Right lobe of liver (tissue), 6 donors: ENCODE data around the gene AKR1B15. TPM values are rescaled to one million over a fixed set of nuclear protein-coding genes. Genes with fewer than 3 reads are reported as not detected.

ENCODE experiments used
- ATAC-seq, 4 donors: fragments of 200-7000 bp; cut with Tn5 transposase; one replicate each; pipeline ENCODE4 v1.9.1; 2020; ENCODE audit warnings: mild to moderate bottlenecking in 4 of 4, moderate library complexity in 4 of 4
- DNase-seq, 3 donors: peaks; one replicate each; pipeline ENCODE4 v3.0.0-alpha.2; 2020
- H3K27ac ChIP-seq, 3 donors: fragments of 200-600 bp; one replicate each; pipeline ENCODE4 v1.8.0; 2022
- H3K27me3 ChIP-seq, 2 donors: fragments of 200-600 bp; one replicate each; pipeline ENCODE4 v1.8.0; 2022
- H3K36me3 ChIP-seq, 4 donors: fragments of 200-600 bp; sonication (generic) in 1 of 4; one replicate each; pipeline versions ENCODE4 v1.5.1 to v1.8.0; 2017 to 2022; ENCODE audit warnings: control low read depth in 1 of 4
- H3K4me1 ChIP-seq, 4 donors: fragments of 200-600 bp; sonication (generic) in 1 of 4; one replicate each; pipeline versions ENCODE4 v1.5.1 to v1.8.0; 2017 to 2022; ENCODE audit warnings: control low read depth in 1 of 4
- H3K4me3 ChIP-seq, 3 donors: fragments of 200-600 bp; one replicate each; pipeline ENCODE4 v1.8.0; 2022
- H3K9me3 ChIP-seq, 4 donors: fragments of 200-600 bp; sonication (generic) in 1 of 4; one replicate each; pipeline versions ENCODE4 v1.5.1 to v1.8.0; 2017 to 2022; ENCODE audit warnings: control low read depth in 1 of 4
- CTCF ChIP-seq, 4 donors: fragments of 200-600 bp in 3 of 4; fragments of 450-650 bp in 1 of 4; IDR thresholded peaks; one replicate each; pipeline versions ENCODE4 v1.5.1 to v1.8.0; 2016 to 2022; ENCODE audit warnings: antibody characterized with exemption in 4 of 4, mild to moderate bottlenecking in 2 of 4
- POLR2A ChIP-seq: fragments of 450-650 bp; IDR thresholded peaks from one replicate; pipeline ENCODE4 v1.6.1; 2017; ENCODE audit warnings: antibody characterized with exemption, mild to moderate bottlenecking
- WGBS: methylation state at CpG from one replicate; pipeline ENCODE4 v1.1.6; 2018; ENCODE audit warnings: low coverage, low lambda C conversion rate; ENCODE audit not compliant: insufficient coverage; ENCODE audit errors: missing lambda C conversion rate; 5-methylcytosine and 5-hydroxymethylcytosine counted together
- intact Hi-C, 2 donors: fragments of 100-400 bp; cut with DNase I; formaldehyde crosslinking; loops; one replicate each; pipeline versions ENCODE4 v1.11.2 to v1.14.1; 2022
- total RNA-seq, 6 experiments: library from RNA; depleted of rRNA in 2 of 6; stranded (reverse); fragments of >200 nt in 2 of 6; fragmentation: NEBNext Ultra II Directional in 3 of 6; extraction: Animal tissue kit (Norgen Biotek cat#: 25700) in 3 of 6; gene quantifications; one replicate each; pipeline versions ENCODE4 v1.1.0 to v1.2.4, GENCODE V29; 2016 to 2023
- donor health status: DM: no; HTN: yes; CAD: no.
- donor health status: DM: no; HTN: no; CAD: no.
- donor health status: DM: no; HTN: no; CAD: no.
- donor health status: DM: no; HTN: yes; CAD: no.
- donor health status: DM: no; HTN: yes; CAD: no.

AKR1B15 gene
- total RNA-seq, 6 experiments from 2014 or later = 1.8 to 40.4 (median 2.4) TPM; not detected in 2

GRCh38 chr7:134599371-134599770, 50.5 kb downstream of the AKR1B15 start:
- WGBS = 71% methylated on average over 5 of the region's 6 CpGs
- no peak for DNase-seq

GRCh38 chr7:134601459-134601858, 52.5 kb downstream of the AKR1B15 start:
- WGBS = 58% methylated on average over 4 of the region's 4 CpGs
- H3K27me3 ChIP-seq = no peaks in the 10 kb centered on the region
- H3K36me3 ChIP-seq = no peaks in the 10 kb centered on the region
- no peaks in the 10 kb centered on the region for H3K9me3 ChIP-seq
- no peak overlapping the region for H3K4me3 ChIP-seq
- H3K27ac ChIP-seq = no peak overlapping the region
- intact Hi-C loops = loop anchor here (10.0 kb wide), 1 partner anchor 87 kb away; no protein-coding TSS in a partner anchor
- peaks cover 0 to 10% (median 0%) of the 10 kb centered on the region in 4 donors for H3K4me1 ChIP-seq
- TF ChIP-seq CTCF (IDR thresholded peaks at IDR 0.05) = no peak
- TF ChIP-seq POLR2A = no peak
- DNase-seq (no peak), ATAC-seq (no peak)

More at GRCh38 chr7:134599371-134599770, 50.5 kb downstream of the AKR1B15 start:
- no peak for TF ChIP-seq CTCF (IDR thresholded peaks at IDR 0.05)
- TF ChIP-seq POLR2A = no peak
- Histone ChIP-seq H3K36me3 (no peaks in the 10 kb centered on the region), H3K9me3 (no peaks in the 10 kb centered on the region), H3K27ac (no peak overlapping the region), H3K27me3 (no peaks in the 10 kb centered on the region), H3K4me3 (no peak overlapping the region), H3K4me1 (peaks cover 0 to 9% (median 0%) of the 10 kb centered on the region in 4 donors)
- no peak for ATAC-seq
- intact Hi-C loops = no loop called here

GRCh38 chr7:134602881-134603451, 54.1 kb downstream of the AKR1B15 start:
- H3K4me1 ChIP-seq = peaks cover 0 to 10% (median 0%) of the 10 kb centered on the region in 4 donors
- no peaks in the 10 kb centered on the region for H3K27me3 ChIP-seq
- no peak for DNase-seq
- no peaks in the 10 kb centered on the region for H3K9me3 ChIP-seq
- H3K27ac ChIP-seq = peak overlapping the region in 1 of 3 donors; percentile 49
- intact Hi-C loops = loop anchor here (10.0 kb wide), 1 partner anchor 88 kb away; no protein-coding TSS in a partner anchor
- TF ChIP-seq CTCF (IDR thresholded peaks at IDR 0.05) = no peak
- peak; percentile 60 for TF ChIP-seq POLR2A
- H3K4me3 ChIP-seq = peak overlapping the region in 1 of 3 donors; percentile 8
- WGBS = 44% methylated on average over 11 of the region's 11 CpGs
- ATAC-seq = peak; percentile 62 to 82 (median 72)
- no peaks in the 10 kb centered on the region for H3K36me3 ChIP-seq

- TF ChIP-seq POLR2A (no peak), CTCF (IDR thresholded peaks at IDR 0.05) (peak; percentile 78 to 96 (median 90))
- intact Hi-C loops = loop anchor here (10.0 kb wide), 1 partner anchor 91 kb away; no protein-coding TSS in a partner anchor
- Histone ChIP-seq H3K9me3 (no peaks in the 10 kb centered on the region), H3K36me3 (no peaks in the 10 kb centered on the region), H3K27me3 (no peaks in the 10 kb centered on the region), H3K4me1 (peaks cover 0 to 10% (median 0%) of the 10 kb centered on the region in 4 donors), H3K4me3 (no peak overlapping the region), H3K27ac (peak overlapping the region in 1 of 3 donors; percentile 19)
- DNase-seq = peak; percentile 45 to 63 (median 59)
- ATAC-seq = peak; percentile 86 to 91 (median 88)
- WGBS = 22% methylated on average over 14 of the region's 14 CpGs
Measured at GRCh38 chr7:134605978-134606923, 57.3 kb downstream of the AKR1B15 start.
